Measurements from ENCODE around the gene MXRA7.

- no peak for TF ChIP-seq CTCF (IDR thresholded peaks at IDR 0.05; ENCODE audit: borderline replicate concordance, extremely low read depth, low read length, poor library complexity, severe bottlenecking)
- TF ChIP-seq EZH2 (IDR thresholded peaks at IDR 0.05; ENCODE audit: borderline replicate concordance, low read depth, low read length, severe bottlenecking): no peak
These were observed 8.7 kb downstream of the MXRA7 start for GRCh38 chr17:76702076-76702475.
